C4-2B (cell line): ENCODE results near the gene FAAP100.

Experiments used
- CTCF ChIP-seq: fragments of 450-650 bp; conservative IDR thresholded peaks from 2 replicates; pipeline ENCODE4 v1.5.1; 2017; ENCODE audit warnings: mild to moderate bottlenecking
- ZFX ChIP-seq: fragments of 450-650 bp; IDR thresholded peaks from 2 replicates; pipeline ENCODE4 v1.6.1; 2017

- TF ChIP-seq CTCF = no peak
- TF ChIP-seq ZFX = no peak
These were observed 12.6 kb downstream of the FAAP100 start for GRCh38 chr17:81539571-81539900.
